Suprapubic skin (tissue), 4 donors: ENCODE results near the gene PRSS48. TPM values are rescaled to one million over a fixed set of nuclear protein-coding genes. Genes with fewer than 3 reads are reported as not detected.

Source experiments
- DNase-seq, 2 donors: peaks; one replicate each; pipeline ENCODE4 v3.0.0-alpha.2; 2019; ENCODE audit warnings: low spot score in 2 of 2
- H3K27ac ChIP-seq: fragments of 200-600 bp; sonication (generic); one replicate; pipeline ENCODE4 v1.5.1; 2019
- H3K27me3 ChIP-seq: fragments of 200-600 bp; sonication (generic); one replicate; pipeline ENCODE4 v1.5.1; 2019
- H3K36me3 ChIP-seq: fragments of 200-600 bp; sonication (generic); one replicate; pipeline ENCODE4 v1.5.1; 2019
- H3K4me1 ChIP-seq: fragments of 200-600 bp; sonication (generic); one replicate; pipeline ENCODE4 v1.5.1; 2019
- H3K4me3 ChIP-seq: fragments of 200-600 bp; sonication (generic); one replicate; pipeline ENCODE4 v1.5.1; 2019; ENCODE audit warnings: mild to moderate bottlenecking
- H3K9me3 ChIP-seq: fragments of 200-600 bp; sonication (generic); one replicate; pipeline ENCODE4 v1.5.1; 2019
- EP300 ChIP-seq: sonication (generic); formaldehyde crosslinking; IDR thresholded peaks from one replicate; pipeline ENCODE4 v1.6.1; 2017; ENCODE audit warnings: antibody characterized with exemption
- POLR2A ChIP-seq, 2 donors: fragments of 450-650 bp; IDR thresholded peaks; one replicate each; pipeline ENCODE4 v1.6.1; 2017; ENCODE audit warnings: antibody characterized with exemption in 2 of 2, mild to moderate bottlenecking in 2 of 2, moderate library complexity in 2 of 2
- POLR2AphosphoS5 ChIP-seq, 3 donors: sonication (generic); formaldehyde crosslinking; IDR thresholded peaks; one replicate each; pipeline ENCODE4 v1.6.1; 2017; ENCODE audit warnings: antibody characterized with exemption in 3 of 3
- WGBS: methylation state at CpG from one replicate; pipeline ENCODE4 v1.1.5; 2018; 5-methylcytosine and 5-hydroxymethylcytosine counted together
- total RNA-seq, 4 donors: library from RNA; depleted of rRNA; stranded (reverse); fragments of >200 nt; gene quantifications; one replicate each; pipeline ENCODE4 v1.1.0, GENCODE V29; 2016
- TF ChIP-seq, protein P1 (sequence below), 2 donors: fragments of 200-600 bp in 1 of 2; fragments of 450-650 bp in 1 of 2; sonication (generic) in 1 of 2; IDR thresholded peaks; one replicate each; pipeline ENCODE4 v1.5.1; 2016 to 2019; ENCODE audit warnings: antibody characterized with exemption in 2 of 2, mild to moderate bottlenecking in 1 of 2, moderate library complexity in 1 of 2

The PRSS48 gene
- total RNA-seq, 4 donors from 2014 or later = not detected

DNA sequence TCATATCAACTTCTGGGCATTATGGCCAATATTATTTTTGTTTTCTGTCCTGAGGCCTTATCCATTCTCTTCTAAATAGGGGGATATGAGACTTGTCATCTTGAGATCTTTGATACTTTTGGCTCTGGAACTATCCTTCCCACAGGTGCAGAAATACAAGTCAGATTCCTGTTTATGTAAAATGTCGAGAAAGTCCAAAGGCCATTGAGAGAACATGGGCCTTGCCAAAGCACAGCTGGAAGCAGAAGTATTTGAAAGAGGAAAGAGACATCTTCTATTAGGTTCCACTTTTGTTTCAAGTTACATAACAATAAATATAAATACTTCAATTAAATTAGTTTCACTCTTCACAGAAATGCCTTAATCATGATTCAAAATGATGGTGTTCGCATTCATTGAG lies 20.8 kb upstream of the PRSS48 start:
- H3K9me3 ChIP-seq = no peaks in the 10 kb centered on the region
- TF ChIP-seq POLR2AphosphoS5 (IDR thresholded peaks at IDR 0.05) (no peak), POLR2A (IDR thresholded peaks at IDR 0.05) (no peak)
- 95% methylated on average over 2 of the region's 2 CpGs for WGBS
- no peak for DNase-seq
- H3K27me3 ChIP-seq = no peaks in the 10 kb centered on the region
- no peak overlapping the region for H3K4me3 ChIP-seq
- no peaks in the 10 kb centered on the region for H3K36me3 ChIP-seq
- H3K27ac ChIP-seq = no peak overlapping the region
- no peaks in the 10 kb centered on the region for H3K4me1 ChIP-seq

DNA sequence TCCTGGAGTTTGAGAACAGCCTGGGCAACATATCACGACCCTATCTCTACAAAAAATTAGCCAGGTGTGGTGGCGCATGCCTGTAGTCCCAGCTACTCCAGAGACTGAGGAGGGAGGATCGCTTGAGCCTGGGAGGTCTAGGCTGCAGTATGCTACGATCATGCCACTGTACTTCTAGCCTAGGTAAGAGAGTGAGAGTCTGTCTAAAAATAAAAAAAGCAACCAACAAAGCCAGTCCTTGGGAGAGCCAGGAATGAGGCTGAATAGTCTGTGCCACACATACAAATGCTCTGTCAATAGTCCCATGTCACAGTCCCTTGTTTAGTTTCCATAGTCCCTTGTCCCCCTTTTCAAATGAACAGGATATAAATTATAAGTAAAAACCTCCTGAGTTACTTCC lies 19.3 kb upstream of the PRSS48 start:
- no peak for DNase-seq
- TF ChIP-seq POLR2A (IDR thresholded peaks at IDR 0.05) = no peak

DNA sequence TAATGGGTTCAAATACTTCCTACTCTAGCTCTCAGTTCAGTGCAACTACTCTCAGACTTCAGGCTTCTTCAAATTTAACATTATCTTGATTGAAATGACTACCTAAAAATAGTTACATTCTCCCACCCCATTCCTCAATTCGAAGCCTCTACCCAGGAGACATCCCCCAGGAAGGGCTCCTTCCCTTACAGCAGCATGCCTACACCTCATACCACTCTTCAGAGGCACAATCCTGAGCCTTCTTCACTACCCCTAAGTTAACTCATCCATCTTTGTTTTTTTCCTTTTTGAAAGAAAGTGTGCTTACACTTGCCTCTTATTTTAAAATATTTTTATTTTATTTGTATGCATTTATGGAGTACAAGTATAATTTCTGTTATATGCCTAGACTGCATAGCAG lies 17.2 kb upstream of the PRSS48 start:
- 88% methylated on average over 1 of the region's 1 CpG for WGBS
- no peaks in the 10 kb centered on the region for H3K36me3 ChIP-seq
- TF ChIP-seq, protein P1, sequence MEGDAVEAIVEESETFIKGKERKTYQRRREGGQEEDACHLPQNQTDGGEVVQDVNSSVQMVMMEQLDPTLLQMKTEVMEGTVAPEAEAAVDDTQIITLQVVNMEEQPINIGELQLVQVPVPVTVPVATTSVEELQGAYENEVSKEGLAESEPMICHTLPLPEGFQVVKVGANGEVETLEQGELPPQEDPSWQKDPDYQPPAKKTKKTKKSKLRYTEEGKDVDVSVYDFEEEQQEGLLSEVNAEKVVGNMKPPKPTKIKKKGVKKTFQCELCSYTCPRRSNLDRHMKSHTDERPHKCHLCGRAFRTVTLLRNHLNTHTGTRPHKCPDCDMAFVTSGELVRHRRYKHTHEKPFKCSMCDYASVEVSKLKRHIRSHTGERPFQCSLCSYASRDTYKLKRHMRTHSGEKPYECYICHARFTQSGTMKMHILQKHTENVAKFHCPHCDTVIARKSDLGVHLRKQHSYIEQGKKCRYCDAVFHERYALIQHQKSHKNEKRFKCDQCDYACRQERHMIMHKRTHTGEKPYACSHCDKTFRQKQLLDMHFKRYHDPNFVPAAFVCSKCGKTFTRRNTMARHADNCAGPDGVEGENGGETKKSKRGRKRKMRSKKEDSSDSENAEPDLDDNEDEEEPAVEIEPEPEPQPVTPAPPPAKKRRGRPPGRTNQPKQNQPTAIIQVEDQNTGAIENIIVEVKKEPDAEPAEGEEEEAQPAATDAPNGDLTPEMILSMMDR (IDR thresholded peaks at IDR 0.05) = no peak
- TF ChIP-seq POLR2AphosphoS5 (IDR thresholded peaks at IDR 0.05) = no peak
- TF ChIP-seq POLR2A (IDR thresholded peaks at IDR 0.05) = no peak
- no peak for TF ChIP-seq EP300

More for the DNA sequence above, 19.3 kb upstream of the PRSS48 start:
- Histone ChIP-seq H3K27ac (no peak overlapping the region), H3K4me3 (no peak overlapping the region), H3K9me3 (no peaks in the 10 kb centered on the region), H3K4me1 (peaks cover 5% of the 10 kb centered on the region), H3K36me3 (no peaks in the 10 kb centered on the region), H3K27me3 (no peaks in the 10 kb centered on the region)
- WGBS = 92% methylated on average over 4 of the region's 4 CpGs

DNA sequence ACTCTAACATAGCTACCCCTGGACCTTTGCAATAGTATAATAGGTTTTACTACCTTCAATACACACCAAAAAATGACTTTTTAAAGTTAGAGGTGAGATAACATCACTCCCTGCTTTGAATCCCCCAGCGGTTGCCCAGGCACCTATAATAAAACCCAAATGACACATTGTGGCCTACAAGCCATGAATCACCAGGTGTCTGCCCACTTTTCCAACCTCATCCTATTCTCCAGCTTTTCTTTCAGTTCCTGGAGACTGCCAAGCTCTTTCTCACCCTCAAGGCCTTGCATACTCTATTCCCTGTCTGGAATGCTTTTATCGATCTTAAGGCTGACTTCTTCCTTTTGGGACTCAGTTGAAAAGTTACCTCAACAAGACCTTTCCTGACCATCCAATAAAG lies 16.4 kb upstream of the PRSS48 start:
- Histone ChIP-seq H3K4me3 (no peak overlapping the region), H3K27me3 (no peaks in the 10 kb centered on the region), H3K4me1 (peaks cover 5% of the 10 kb centered on the region), H3K36me3 (no peaks in the 10 kb centered on the region), H3K27ac (no peak overlapping the region), H3K9me3 (no peaks in the 10 kb centered on the region)
- TF ChIP-seq EP300 = no peak
- TF ChIP-seq, protein P1 (IDR thresholded peaks at IDR 0.05) = no peak
- TF ChIP-seq POLR2AphosphoS5 (IDR thresholded peaks at IDR 0.05) = no peak
- no peak for TF ChIP-seq POLR2A (IDR thresholded peaks at IDR 0.05)
- 93% methylated on average over 2 of the region's 2 CpGs for WGBS
- no peak for DNase-seq

More for the DNA sequence above, 17.2 kb upstream of the PRSS48 start:
- Histone ChIP-seq H3K27me3 (no peaks in the 10 kb centered on the region), H3K9me3 (no peaks in the 10 kb centered on the region), H3K27ac (no peak overlapping the region), H3K4me1 (peaks cover 5% of the 10 kb centered on the region), H3K4me3 (no peak overlapping the region)
- DNase-seq = no peak

DNA sequence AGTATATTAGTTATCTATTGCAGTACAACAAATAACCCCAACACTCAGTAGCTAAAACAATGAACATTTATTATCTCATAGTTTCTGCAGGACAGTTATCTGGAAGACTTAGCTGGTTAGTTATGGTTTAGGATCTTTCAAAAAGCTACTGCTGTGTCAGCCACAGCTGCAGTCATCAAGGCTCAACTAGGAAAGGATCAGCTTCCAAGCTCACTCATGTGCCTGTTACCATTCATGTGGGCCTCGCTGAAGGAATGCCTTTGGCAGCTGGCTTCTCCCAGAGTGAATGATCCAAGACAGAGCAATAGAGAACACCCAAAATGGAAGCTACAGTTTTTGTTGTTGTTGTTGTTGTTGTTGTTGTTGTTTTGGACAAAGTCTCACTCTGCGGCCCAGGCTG lies 13.5 kb upstream of the PRSS48 start:
- no peak for TF ChIP-seq EP300
- TF ChIP-seq, protein P1 (IDR thresholded peaks at IDR 0.05) = no peak
- no peak for TF ChIP-seq POLR2AphosphoS5 (IDR thresholded peaks at IDR 0.05)
- TF ChIP-seq POLR2A (IDR thresholded peaks at IDR 0.05) = no peak
- Histone ChIP-seq H3K27ac (no peak overlapping the region), H3K9me3 (no peaks in the 10 kb centered on the region), H3K4me3 (no peak overlapping the region), H3K36me3 (no peaks in the 10 kb centered on the region), H3K4me1 (peaks cover 5% of the 10 kb centered on the region), H3K27me3 (no peaks in the 10 kb centered on the region)
- no CpG with 5 or more reads among the region's 2 CpGs for WGBS
- no peak for DNase-seq

DNA sequence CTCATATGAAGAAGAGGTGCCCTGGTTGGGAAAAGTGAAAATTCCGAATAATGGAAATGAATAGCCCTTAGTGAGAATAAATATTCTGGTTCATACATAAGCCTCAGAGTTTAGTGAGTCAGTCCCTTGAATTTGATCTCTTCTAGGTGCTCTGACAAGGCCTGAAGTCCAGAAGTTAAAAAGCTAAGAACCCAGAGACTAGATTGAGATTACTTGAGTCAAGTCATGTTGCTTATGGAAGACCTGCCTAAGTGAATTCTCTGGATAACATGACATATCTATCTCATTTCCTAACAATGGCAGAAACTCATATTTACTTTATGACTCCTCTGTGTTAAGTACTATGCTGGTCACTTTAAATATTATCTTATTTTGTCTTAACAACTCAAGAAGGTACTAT lies 10.5 kb upstream of the PRSS48 start:
- Histone ChIP-seq H3K4me3 (no peak overlapping the region), H3K36me3 (no peaks in the 10 kb centered on the region), H3K27me3 (no peaks in the 10 kb centered on the region), H3K9me3 (no peaks in the 10 kb centered on the region), H3K4me1 (peaks cover 6% of the 10 kb centered on the region), H3K27ac (no peak overlapping the region)
- 97% methylated on average over 1 of the region's 1 CpG for WGBS
- TF ChIP-seq POLR2AphosphoS5 (IDR thresholded peaks at IDR 0.05) = no peak
- no peak for TF ChIP-seq EP300
- TF ChIP-seq, protein P1 (IDR thresholded peaks at IDR 0.05) = no peak
- no peak for TF ChIP-seq POLR2A (IDR thresholded peaks at IDR 0.05)
- DNase-seq = no peak
